Measurements from ENCODE around the gene INTS13.
"Not testable (repeated sequence)": the region's sequence is repeated elsewhere in the genome, so short reads cannot be mapped to it uniquely, and the experiment has no call there.

INTS13 gene, protein sequence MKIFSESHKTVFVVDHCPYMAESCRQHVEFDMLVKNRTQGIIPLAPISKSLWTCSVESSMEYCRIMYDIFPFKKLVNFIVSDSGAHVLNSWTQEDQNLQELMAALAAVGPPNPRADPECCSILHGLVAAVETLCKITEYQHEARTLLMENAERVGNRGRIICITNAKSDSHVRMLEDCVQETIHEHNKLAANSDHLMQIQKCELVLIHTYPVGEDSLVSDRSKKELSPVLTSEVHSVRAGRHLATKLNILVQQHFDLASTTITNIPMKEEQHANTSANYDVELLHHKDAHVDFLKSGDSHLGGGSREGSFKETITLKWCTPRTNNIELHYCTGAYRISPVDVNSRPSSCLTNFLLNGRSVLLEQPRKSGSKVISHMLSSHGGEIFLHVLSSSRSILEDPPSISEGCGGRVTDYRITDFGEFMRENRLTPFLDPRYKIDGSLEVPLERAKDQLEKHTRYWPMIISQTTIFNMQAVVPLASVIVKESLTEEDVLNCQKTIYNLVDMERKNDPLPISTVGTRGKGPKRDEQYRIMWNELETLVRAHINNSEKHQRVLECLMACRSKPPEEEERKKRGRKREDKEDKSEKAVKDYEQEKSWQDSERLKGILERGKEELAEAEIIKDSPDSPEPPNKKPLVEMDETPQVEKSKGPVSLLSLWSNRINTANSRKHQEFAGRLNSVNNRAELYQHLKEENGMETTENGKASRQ

DNA sequence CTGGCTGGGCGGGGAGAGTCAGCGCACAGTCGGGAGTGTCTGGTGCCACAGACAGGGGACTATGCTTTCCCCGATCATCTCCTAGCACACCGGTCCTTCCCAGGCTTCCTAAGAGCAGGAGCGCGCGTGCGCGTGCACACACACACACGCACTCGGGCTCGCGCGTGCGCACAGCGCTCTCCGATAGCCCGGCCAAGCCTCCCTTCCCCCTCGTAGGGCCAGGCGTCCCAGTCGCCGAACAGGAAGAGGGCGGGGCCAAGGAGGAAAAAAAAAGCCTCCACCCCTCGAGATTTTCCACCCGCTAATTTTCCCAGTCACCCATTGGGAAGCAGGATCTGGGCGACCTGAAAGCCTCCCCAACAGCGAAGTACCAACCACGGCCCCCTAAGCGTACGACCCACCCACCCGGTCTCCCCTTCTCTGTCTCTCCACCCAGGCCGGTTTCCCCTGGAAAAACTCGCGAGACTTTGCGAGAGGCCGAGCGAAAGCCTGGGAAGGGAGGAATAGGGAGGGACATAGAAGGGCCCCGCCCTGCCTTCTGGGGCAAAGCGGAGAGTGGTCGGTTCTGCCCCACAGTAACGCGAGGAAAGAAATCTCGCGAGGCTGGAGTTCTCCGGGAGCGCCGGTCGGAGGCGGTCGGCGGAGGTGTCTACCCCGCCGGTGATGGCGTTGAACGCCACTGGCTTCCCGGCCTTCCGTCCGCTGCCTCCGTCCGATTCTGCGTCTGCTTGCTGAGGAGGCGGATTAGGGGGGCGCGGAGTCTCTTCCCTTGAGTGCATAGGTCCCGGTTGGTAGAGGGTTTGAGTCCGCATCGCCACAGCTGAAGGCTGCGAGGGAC is at the start of gene INTS13, which contains the start of gene FGFR1OP2:
Gene INTS13 (minus strand): TSS at position 119 of the 838 bp plus-strand sequence. CDS start 1,178 bp downstream, outside the sequence.
Gene FGFR1OP2 (plus strand): TSS at position 608 of the 838 bp plus-strand sequence. CDS start 15,689 bp downstream, outside the sequence.
- peak; percentile 91 to 93 for DNase-seq (ENCODE audit: low read depth in 2 of 2, low spot score in 1 of 2)

DNA sequence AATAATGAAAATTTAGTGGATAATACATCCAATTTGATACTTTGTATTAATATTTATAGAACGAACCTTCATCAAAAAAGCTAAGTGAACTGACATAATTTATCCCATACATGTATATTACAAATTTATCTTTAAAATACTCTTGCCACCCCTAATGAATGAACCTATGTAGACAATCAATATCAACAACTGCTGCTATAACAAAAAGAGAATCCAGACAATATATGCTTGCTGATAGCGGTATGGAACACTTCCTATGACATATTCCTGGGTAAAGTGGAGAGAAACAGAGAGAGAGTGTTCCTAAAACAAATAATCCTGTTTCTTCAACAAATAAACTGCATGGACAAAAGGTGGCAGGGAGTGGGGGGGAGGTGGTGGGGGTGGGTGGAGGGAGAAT is 45.1 kb upstream of the INTS13 start:
- DNase-seq (ENCODE audit: low read depth in 2 of 2, low spot score in 1 of 2) = no peak

DNA sequence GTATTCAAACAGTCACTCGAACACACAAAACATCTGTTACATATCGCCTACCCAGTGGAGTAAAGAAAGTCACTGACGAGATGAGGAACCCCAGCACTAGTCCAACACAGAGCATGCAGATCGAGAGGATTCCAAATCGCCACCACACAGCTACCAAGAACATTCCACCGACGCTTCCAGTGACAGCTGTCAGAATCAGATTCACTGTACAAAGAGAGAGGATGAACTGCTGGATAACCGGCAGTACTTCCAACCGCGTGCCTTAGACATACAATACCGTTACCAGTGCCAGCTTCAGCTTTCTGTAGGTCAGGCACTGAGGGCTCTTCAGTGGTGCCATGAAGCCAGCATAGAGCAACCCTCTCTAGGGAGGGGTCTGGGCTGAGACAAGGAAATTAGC is 42.0 kb upstream of the INTS13 start:
- DNase-seq (ENCODE audit: low read depth in 2 of 2, low spot score in 1 of 2) = no peak

DNA sequence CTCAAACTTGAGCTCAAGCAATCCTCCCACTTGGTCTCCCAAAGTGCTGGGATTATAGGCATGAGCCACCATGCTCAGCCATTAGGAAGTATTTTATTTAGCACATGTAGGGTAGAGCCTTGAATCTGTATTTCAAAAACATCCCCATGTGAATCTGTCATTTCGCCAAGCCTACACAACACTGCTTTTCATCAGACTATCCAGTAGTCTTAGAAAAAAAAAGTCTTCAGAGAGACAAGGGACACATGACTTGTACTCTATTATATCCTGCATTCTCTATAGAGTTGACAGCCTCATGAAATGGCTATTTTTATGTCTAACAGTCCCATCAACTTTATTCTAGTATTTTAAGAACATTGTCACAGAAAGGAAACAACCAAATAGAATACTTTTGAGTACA is 41.0 kb upstream of the INTS13 start:
- no peak for DNase-seq (ENCODE audit: low read depth in 2 of 2, low spot score in 1 of 2)

DNA sequence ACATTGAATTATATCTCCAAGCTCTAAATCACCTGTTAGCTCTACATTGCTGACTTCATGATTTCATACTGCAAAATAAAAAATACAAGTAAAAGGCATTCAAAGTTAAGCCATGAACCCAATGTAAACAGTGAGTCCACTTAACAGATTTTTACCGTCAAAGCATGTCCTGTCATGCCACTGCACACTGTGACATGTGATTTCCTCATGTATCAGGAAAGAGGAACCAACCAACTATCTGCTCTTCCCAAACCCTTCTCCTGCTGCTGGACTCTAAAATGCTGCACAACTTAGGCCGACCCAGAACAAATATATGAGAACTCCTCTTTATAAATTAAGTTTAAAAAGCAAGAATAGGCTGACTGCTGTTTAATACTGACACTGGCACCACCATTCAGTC is 38.9 kb upstream of the INTS13 start:
- no peak for DNase-seq (ENCODE audit: low read depth in 2 of 2, low spot score in 1 of 2)

DNA sequence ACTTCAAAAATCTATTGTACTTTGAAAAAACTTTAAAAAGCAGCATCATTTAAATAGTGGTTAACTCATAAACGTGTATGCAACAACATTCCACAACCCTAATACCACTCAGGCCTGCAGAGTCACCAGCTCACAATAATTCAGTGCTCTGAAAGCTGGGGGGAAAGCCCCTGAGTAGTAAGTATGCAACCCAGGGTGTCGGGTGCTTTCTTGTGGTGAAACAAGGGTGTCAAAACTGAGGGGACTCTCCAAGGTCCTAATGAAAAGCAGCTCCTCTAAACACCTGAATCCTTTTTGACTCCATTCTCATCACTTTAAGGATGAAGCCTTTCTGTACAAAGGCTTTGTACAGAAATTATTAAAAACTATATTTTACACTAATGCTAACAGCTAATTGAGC is 34.2 kb upstream of the INTS13 start:
- peak; percentile 11 to 21 for DNase-seq (ENCODE audit: low read depth in 2 of 2, low spot score in 1 of 2)

DNA sequence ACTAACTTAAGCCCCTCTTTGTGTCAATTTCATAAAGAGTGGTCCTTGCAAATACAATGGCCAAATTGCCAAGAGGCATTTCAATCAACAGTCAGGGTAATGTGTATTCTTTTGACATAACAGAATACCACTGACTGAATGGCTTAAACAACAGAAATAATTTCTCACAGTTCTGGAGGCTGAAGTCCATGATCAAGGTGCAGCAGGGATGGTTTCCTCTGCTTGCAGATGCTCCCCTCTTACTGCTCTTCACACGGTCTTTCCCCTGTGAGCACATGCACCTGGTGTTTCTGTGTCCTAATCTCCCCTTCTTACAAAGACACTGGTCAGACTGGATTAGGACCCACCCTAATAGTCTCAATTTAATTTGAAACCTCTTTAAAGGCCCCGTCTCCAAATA is 32.4 kb upstream of the INTS13 start:
- no peak for DNase-seq (ENCODE audit: low read depth in 2 of 2, low spot score in 1 of 2)

DNA sequence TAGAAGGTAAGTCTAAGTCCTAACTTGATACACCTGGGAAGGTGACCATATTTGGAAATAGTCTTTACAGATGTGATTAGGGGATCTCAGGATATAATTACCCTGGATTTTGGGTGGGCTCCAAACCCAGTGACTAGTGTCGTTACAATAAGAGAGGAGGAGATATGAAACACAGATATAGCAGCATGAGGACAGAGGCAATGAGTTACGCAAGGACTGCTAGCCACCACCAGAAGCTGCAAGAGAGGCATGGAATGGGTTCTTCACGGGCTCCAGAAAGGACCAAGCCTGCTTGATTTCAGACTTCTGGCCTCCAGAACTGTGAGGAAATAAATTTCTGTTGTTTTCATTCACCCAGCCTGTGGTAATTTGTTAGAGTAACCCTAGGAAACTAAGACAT is 29.1 kb upstream of the INTS13 start:
- DNase-seq (ENCODE audit: low read depth in 2 of 2, low spot score in 1 of 2) = no peak

DNA sequence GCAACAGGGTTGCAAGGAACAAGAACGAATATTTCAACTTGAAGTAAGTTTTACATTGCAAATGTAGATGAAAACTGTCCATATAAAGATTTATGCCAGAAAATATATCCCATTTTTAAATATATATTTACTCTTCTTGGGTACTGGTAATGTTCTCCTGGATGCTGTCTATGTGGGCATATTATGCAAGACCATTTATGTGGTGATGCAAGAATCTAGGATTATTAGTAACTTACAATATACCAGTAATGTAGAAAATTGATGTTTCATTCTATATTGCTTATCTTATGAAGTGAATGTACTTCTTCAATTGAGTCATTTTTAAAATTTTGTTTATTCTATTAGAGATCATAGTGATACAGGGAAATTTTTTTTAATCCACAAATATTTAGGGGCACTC is 25.6 kb upstream of the INTS13 start:
- DNase-seq (ENCODE audit: low read depth in 2 of 2, low spot score in 1 of 2) = no peak

DNA sequence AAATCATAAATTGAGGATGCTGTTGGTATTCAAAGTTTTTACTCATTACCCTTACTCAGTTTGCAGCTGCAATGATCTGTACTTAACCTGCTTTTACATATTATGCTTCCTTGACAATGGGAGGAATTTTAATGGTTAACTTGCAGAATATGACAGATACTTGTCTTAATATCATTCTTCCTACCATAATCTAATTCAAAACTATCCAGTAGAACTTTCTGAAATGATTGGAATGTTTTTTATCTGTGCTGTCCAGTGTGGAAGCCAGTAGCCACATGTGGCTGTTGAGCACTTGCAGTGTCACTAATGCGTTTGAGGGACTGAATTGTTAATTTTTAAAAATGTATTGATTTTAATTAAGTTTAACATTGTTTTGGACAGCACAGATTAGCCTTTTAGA is 24.0 kb upstream of the INTS13 start:
- DNase-seq (ENCODE audit: low read depth in 2 of 2, low spot score in 1 of 2) = no peak

DNA sequence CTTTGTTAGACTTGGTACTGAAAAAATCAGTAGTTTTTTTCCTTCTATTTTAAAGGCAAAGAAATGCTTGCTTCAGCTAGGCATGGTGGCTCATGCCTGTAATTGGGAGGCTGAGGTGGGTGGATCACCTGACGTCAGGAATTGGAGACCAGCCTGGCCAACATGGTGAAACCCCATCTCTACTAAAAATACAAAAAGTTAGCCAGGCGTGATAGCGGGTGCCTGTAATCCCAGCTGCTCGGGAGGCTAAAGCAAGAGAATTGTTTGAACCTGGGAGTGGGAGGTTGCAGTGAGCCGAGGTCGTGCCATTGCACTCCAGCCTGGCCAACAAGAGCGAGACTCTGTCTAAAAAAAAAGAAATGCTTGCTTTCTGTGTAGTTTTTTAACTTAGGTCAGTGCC is 23.6 kb upstream of the INTS13 start:
- not testable (repeated sequence) for DNase-seq (ENCODE audit: low read depth in 2 of 2, low spot score in 1 of 2)

DNA sequence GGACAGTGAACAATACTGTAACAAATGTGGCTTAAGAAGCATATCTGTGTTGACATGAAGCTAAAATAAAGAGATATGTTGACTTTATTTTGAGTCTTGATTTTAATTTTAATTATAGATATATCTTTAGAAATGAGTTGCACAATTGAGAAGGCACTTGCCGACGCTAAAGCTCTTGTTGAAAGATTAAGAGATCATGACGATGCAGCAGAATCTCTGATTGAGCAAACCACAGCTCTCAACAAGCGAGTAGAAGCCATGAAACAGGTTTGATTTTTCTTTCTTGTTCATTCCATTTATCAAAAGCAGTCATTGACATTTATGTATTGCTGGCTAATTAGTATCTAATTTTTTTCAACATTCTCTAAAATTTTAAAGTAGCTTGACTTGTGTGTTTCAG is 16.2 kb upstream of the INTS13 start:
- no peak for DNase-seq (ENCODE audit: low read depth in 2 of 2, low spot score in 1 of 2)

DNA sequence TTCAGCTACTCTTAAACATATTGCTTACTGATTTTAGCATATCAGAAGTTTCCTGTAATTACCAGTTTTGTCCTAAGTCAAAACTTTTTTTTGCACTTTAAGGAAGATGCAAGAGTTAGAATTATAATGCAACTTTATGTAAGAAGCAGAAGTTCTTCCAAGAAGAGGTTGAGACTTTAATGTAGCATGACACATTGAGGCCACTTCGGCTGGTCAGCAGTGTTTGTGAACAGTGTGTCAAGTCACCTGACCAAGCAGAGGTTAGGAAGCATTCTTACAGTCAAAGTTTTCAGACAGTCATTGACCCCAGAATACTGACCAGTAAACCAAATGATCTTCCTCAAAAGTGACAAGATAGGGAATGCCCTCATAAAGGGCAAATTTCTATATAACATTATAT is 15.7 kb upstream of the INTS13 start:
- no peak for DNase-seq (ENCODE audit: low read depth in 2 of 2, low spot score in 1 of 2)

DNA sequence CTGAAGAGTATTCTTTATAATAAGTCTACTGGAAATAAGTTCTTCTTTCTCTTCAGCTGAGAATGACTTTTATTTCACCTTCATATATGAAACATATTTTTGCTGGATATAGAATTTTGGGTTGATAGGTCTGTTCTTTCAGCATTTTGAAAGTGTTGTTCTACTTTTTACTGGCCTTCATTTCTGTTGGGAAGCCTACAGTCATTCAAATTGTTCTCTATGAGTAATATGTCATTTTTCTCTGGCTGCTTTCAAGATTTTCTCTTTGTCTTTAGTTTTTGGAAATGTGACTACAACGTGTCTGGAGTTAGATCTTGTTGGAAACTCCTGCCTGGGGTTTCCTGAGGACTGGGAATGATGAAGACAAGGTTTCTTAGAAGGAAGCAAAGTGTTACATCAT is 10.5 kb upstream of the INTS13 start:
- no peak for DNase-seq (ENCODE audit: low read depth in 2 of 2, low spot score in 1 of 2)

DNA sequence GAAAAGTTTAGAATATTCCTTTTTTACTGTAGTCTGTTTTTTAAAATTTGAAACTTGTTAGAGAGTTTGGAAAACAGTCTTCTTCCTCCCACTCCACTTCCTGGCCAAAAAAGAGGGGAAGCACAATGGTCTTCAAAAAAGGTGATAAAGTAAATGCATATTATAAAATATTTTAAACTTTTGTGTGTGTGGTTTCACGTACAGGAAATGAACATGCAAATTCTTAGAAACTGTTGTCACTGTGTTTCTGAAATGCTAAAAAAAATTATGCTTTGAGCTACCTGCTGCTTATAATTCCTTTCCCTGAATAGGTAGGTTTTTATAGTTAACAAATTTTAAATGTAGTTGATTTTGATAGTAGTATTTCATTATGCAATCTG is 3.4 kb upstream of the INTS13 start:
- no peak for DNase-seq (ENCODE audit: low read depth in 2 of 2, low spot score in 1 of 2)

DNA sequence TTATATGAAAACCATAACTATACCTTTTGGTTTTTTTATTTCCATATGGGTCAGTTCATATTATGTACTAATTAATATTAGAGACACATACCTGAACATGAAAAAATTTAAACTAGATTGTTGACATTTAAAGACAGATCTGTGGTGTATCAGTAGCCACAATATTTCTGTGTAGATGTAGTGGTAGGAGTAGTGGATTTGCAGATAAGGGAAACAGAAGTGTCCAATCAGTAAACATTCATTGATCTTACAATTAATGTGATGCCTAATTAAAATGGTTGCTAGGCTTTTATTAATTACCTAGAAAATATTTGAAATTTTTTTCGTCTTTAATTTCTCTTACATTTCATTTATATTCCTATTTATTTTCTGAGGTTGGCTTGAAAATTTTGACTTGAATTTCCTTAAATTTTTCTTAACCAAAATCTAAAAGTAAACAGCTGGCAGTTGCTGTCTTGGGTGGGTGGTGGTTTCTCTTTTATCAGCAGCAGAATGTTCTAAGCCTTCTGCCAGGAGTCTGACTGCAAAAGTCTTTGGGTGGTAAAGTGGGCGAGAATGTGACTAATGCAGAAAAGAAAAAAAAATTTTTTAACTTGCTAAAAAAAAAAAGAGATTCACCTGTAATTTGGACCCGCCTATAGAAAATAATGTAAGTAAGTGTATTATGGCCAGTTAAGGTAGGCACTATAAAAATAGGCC is 2.9 kb upstream of the INTS13 start:
- no peak for DNase-seq (ENCODE audit: low read depth in 2 of 2, low spot score in 1 of 2)

DNA sequence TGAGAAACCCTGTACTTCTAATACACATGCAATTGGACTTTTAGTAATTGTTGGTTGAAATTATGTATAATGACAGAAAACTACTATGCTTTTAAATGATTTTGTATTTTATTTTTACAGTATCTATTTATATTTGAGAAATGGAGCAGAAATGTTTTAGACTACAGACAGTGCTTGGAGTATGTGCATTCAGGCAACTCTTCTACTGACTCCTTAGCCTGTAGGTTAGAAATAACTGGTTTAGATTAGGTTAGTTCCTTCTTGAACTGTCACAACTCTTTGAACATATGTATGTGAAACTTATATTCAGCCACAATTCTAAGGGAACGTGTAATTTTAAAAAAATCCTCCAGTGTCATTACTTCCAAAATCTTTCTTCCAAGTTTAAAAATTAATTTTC is 2.2 kb upstream of the INTS13 start:
- no peak for DNase-seq (ENCODE audit: low read depth in 2 of 2, low spot score in 1 of 2)

DNA sequence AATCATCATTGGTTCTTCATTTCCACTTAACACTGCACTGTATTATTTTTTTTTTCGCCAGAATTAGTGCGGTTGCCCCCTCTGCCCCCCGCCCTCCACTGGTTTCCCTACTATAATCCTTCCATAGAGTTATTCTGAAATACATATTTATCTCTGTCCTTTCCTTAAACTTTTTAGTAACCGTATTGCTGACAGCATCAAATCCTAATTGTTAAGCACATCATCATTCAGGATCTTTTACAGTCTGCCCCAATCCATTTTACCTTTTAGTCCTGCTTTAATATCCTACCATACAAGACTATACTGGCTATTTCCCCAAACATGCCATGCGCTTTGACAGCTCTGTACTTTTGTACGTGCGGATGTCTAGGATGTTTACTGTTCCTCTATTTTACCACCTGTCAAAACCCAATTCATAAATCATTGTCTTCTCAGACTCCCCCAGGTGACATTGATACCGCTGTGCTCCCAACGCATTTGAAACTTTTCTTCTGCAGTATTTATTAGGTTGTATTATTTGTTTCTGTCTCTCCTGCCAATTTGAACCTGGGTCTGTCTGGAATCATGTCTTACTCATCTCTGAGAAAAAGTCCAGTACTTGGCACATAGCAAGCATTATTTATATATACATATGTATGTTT is 1.5 kb upstream of the INTS13 start:
- no peak for DNase-seq (ENCODE audit: low read depth in 2 of 2, low spot score in 1 of 2)

DNA sequence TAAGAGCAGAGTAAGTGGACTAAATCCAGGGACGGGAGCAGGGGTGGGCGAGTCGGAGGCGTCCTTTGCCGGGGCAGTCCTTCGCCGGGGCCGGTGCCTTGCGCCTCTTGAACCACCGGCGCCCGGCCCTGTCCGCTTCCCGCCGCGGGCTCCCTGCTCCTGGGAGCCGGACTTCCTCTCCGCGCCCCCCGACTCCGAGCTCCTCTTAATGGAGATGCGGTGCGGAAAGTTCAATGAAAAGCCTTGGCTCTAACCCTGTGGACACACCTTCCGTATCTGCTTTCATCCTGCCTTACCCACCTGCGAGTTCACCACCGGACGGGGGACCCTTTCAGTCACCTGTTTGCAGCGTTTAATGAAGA is 901 bp upstream of the INTS13 start:
- DNase-seq (ENCODE audit: low read depth in 2 of 2, low spot score in 1 of 2) = no peak

DNA sequence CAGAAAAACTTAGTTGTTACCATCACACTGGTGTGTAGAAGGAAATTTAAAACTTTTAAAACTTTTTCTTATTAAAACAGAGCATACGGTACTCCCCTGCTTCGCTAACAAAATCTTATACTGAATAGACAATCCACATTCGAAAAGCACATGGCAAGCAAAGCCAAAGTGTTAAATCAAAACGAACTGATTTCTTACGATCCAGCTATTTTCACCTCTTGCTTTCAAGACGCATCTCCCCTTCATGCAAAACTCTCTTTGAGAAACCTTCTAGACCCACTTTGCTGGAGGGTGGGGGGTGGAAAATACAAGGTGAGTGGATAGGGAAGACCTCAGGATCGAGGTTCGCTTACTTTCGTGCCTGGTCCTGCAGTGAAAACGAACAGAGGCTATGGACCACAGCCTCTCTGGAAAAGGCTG is 328 bp downstream of the INTS13 start:
- no peak for DNase-seq (ENCODE audit: low read depth in 2 of 2, low spot score in 1 of 2)
